ENCODE data around the gene PDCD1.

Gene PDCD1

DNA sequence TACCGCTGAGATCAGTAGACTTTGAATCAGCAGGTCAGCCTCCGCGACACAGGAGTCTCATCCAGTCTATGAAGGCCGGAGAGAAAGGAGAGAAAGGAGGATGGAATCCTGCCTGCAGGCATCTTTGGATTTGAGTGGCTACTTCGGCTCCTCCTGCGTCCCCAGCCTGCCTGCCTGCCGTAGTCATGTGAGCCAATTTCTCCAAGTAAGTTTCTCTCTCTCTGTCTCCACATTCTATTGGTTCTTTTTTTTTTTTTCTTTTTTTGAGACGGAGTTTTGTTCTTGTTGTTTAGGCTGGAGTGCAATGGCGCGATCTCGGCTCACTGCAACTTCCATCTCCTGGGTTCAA, 16.7 kb downstream of the PDCD1 start:
- no peak overlapping the region for H3K4me3 ChIP-seq (replicated peaks; ENCODE audit: insufficient read depth, low read length)
- TF ChIP-seq, protein P1, sequence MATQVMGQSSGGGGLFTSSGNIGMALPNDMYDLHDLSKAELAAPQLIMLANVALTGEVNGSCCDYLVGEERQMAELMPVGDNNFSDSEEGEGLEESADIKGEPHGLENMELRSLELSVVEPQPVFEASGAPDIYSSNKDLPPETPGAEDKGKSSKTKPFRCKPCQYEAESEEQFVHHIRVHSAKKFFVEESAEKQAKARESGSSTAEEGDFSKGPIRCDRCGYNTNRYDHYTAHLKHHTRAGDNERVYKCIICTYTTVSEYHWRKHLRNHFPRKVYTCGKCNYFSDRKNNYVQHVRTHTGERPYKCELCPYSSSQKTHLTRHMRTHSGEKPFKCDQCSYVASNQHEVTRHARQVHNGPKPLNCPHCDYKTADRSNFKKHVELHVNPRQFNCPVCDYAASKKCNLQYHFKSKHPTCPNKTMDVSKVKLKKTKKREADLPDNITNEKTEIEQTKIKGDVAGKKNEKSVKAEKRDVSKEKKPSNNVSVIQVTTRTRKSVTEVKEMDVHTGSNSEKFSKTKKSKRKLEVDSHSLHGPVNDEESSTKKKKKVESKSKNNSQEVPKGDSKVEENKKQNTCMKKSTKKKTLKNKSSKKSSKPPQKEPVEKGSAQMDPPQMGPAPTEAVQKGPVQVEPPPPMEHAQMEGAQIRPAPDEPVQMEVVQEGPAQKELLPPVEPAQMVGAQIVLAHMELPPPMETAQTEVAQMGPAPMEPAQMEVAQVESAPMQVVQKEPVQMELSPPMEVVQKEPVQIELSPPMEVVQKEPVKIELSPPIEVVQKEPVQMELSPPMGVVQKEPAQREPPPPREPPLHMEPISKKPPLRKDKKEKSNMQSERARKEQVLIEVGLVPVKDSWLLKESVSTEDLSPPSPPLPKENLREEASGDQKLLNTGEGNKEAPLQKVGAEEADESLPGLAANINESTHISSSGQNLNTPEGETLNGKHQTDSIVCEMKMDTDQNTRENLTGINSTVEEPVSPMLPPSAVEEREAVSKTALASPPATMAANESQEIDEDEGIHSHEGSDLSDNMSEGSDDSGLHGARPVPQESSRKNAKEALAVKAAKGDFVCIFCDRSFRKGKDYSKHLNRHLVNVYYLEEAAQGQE (IDR thresholded peaks at IDR 0.05; ENCODE audit: insufficient replicate concordance, low read depth), result no peak
- no peak for TF ChIP-seq SPI1 (IDR thresholded peaks at IDR 0.05; ENCODE audit: borderline replicate concordance, low read depth)
- TF ChIP-seq POLR2AphosphoS5 (IDR thresholded peaks at IDR 0.05; ENCODE audit: low read depth), result no peak
- TF ChIP-seq, protein P2, sequence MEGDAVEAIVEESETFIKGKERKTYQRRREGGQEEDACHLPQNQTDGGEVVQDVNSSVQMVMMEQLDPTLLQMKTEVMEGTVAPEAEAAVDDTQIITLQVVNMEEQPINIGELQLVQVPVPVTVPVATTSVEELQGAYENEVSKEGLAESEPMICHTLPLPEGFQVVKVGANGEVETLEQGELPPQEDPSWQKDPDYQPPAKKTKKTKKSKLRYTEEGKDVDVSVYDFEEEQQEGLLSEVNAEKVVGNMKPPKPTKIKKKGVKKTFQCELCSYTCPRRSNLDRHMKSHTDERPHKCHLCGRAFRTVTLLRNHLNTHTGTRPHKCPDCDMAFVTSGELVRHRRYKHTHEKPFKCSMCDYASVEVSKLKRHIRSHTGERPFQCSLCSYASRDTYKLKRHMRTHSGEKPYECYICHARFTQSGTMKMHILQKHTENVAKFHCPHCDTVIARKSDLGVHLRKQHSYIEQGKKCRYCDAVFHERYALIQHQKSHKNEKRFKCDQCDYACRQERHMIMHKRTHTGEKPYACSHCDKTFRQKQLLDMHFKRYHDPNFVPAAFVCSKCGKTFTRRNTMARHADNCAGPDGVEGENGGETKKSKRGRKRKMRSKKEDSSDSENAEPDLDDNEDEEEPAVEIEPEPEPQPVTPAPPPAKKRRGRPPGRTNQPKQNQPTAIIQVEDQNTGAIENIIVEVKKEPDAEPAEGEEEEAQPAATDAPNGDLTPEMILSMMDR (IDR thresholded peaks at IDR 0.05; ENCODE audit: insufficient read depth, low read length), result no peak
- no peak for TF ChIP-seq GABPA (IDR thresholded peaks at IDR 0.05; ENCODE audit: low read depth)
- no peak for DNase-seq (ENCODE audit: low read depth in 1 of 2, low spot score in 1 of 2)
- no peak overlapping the region for H3K27ac ChIP-seq (replicated peaks)
- H3K27me3 ChIP-seq (ENCODE audit: insufficient read depth, poor library complexity, severe bottlenecking), result peaks cover 11% of the 10 kb centered on the region

GRCh38 chr2:241841181-241842066, 17.3 kb downstream of the PDCD1 start:
- DNase-seq (ENCODE audit: low read depth in 1 of 2, low spot score in 1 of 2), result no peak
- Histone ChIP-seq H3K27ac (replicated peaks) (no peak overlapping the region), H3K27me3 (ENCODE audit: insufficient read depth, poor library complexity, severe bottlenecking) (peaks cover 13% of the 10 kb centered on the region)

DNA sequence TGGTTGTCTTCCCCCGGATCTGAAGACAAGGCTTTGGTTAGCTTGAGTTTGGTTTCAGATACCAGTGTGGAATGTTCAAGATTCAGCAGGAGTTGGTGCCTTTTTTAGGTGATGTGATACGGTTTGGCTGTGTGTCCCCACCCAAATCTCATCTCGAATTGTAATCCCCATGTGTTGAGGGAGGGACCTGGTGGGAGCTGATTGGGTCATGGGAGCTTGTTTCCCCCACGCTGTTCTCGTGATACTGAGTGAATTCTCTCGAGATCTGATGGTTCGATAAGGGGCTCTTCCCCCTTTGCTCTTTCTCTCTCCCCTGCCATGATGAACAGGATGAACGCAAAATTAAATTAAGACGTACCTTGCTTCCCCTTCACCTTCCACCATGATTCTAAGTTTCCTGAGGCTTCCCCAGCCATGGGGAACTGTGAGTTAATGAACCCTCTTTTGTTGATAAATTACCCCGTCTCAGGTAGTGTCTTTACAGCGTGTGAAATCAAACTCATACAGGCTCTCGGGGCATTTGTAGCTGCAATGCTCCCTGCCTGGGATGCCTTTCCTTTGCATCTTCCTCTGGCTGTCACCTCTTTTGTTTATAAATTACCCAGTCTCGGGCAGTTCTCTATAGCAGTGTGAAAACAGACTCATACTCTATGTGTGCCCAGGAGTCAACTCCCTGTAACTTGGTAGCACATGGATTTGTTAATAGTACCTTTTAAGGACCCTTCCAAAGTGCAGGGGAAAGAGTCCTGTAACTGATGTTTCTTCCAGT, 21.3 kb downstream of the PDCD1 start:
- TF ChIP-seq, protein P2 (IDR thresholded peaks at IDR 0.05; ENCODE audit: insufficient read depth, low read length), result no peak
- no peak for TF ChIP-seq SPI1 (IDR thresholded peaks at IDR 0.05; ENCODE audit: borderline replicate concordance, low read depth)
- TF ChIP-seq, protein P1 (IDR thresholded peaks at IDR 0.05; ENCODE audit: insufficient replicate concordance, low read depth), result no peak
- no peak for TF ChIP-seq POLR2AphosphoS5 (IDR thresholded peaks at IDR 0.05; ENCODE audit: low read depth)
- no peak for TF ChIP-seq GABPA (IDR thresholded peaks at IDR 0.05; ENCODE audit: low read depth)
- no peak overlapping the region for H3K4me3 ChIP-seq (replicated peaks; ENCODE audit: insufficient read depth, low read length)
- no peak for DNase-seq (ENCODE audit: low read depth in 1 of 2, low spot score in 1 of 2)
- peaks cover 13% of the 10 kb centered on the region for H3K27me3 ChIP-seq (ENCODE audit: insufficient read depth, poor library complexity, severe bottlenecking)
- H3K27ac ChIP-seq (replicated peaks), result no peak overlapping the region

More at GRCh38 chr2:241841181-241842066, 17.3 kb downstream of the PDCD1 start:
- H3K4me3 ChIP-seq (replicated peaks; ENCODE audit: insufficient read depth, low read length), result no peak overlapping the region
- TF ChIP-seq, protein P2 (IDR thresholded peaks at IDR 0.05; ENCODE audit: insufficient read depth, low read length), result no peak
- TF ChIP-seq SPI1 (IDR thresholded peaks at IDR 0.05; ENCODE audit: borderline replicate concordance, low read depth), result no peak
- TF ChIP-seq POLR2AphosphoS5 (IDR thresholded peaks at IDR 0.05; ENCODE audit: low read depth), result no peak
- TF ChIP-seq GABPA (IDR thresholded peaks at IDR 0.05; ENCODE audit: low read depth), result no peak
- TF ChIP-seq, protein P1 (IDR thresholded peaks at IDR 0.05; ENCODE audit: insufficient replicate concordance, low read depth), result no peak

Data from HL-60 (cell line).